HEK293 (cell line): ENCODE results near the gene MSRB3.

Source experiments
- ELK4 ChIP-seq: IDR thresholded peaks from 2 replicates; pipeline ENCODE4 v1.6.1; 2011; ENCODE audit warnings: mild to moderate bottlenecking, low read depth, low read length, borderline replicate concordance
- INSM2 ChIP-seq: fragments of 450-650 bp; formaldehyde crosslinking; IDR thresholded peaks from 2 replicates; pipeline ENCODE4 v1.5.1; 2016; ENCODE audit warnings: missing biosample characterization, missing genetic modification characterization
- PRDM10 ChIP-seq: fragments of 450-650 bp; formaldehyde crosslinking; IDR thresholded peaks from 2 replicates; pipeline ENCODE4 v1.5.1; 2016; ENCODE audit warnings: missing biosample characterization, missing genetic modification characterization
- PRDM4 ChIP-seq: fragments of 450-650 bp; formaldehyde crosslinking; IDR thresholded peaks from 2 replicates; pipeline ENCODE4 v1.5.1; 2017; ENCODE audit warnings: missing biosample characterization, missing genetic modification characterization
- PRDM6 ChIP-seq: fragments of 450-650 bp; formaldehyde crosslinking; IDR thresholded peaks from 2 replicates; pipeline ENCODE4 v1.5.1; 2017; ENCODE audit warnings: missing biosample characterization, missing genetic modification characterization
- TCF7L2 ChIP-seq: IDR thresholded peaks from 2 replicates; pipeline ENCODE4 v1.6.1; 2011; ENCODE audit warnings: low read depth, mild to moderate bottlenecking, inconsistent platforms, low read length, moderate library complexity, borderline replicate concordance
- TRIM28 ChIP-seq: IDR thresholded peaks from 2 replicates; pipeline ENCODE4 v1.6.1; 2011; ENCODE audit warnings: low read length, control low read depth, borderline replicate concordance
- ZBTB17 ChIP-seq: fragments of 450-650 bp; formaldehyde crosslinking; IDR thresholded peaks from 2 replicates; pipeline ENCODE4 v1.5.1; 2016; ENCODE audit warnings: missing biosample characterization, missing genetic modification characterization
- ZBTB21 ChIP-seq: fragments of 450-650 bp; formaldehyde crosslinking; IDR thresholded peaks from 2 replicates; pipeline ENCODE4 v1.5.1; 2017; ENCODE audit warnings: missing biosample characterization, missing genetic modification characterization
- ZBTB8A ChIP-seq: fragments of 450-650 bp; formaldehyde crosslinking; IDR thresholded peaks from 2 replicates; pipeline ENCODE4 v1.5.1; 2016; ENCODE audit warnings: missing biosample characterization, missing genetic modification characterization
- ZFP37 ChIP-seq: fragments of 450-650 bp; formaldehyde crosslinking; IDR thresholded peaks from 2 replicates; pipeline ENCODE4 v1.5.1; 2016; ENCODE audit warnings: missing biosample characterization, missing genetic modification characterization
- ZNF132 ChIP-seq: fragments of 450-650 bp; formaldehyde crosslinking; IDR thresholded peaks from 2 replicates; pipeline ENCODE4 v1.5.1; 2017; ENCODE audit warnings: missing biosample characterization, missing genetic modification characterization, borderline replicate concordance
- ZNF138 ChIP-seq: fragments of 450-650 bp; formaldehyde crosslinking; IDR thresholded peaks from 2 replicates; pipeline ENCODE4 v1.5.1; 2016; ENCODE audit warnings: missing biosample characterization, missing genetic modification characterization, borderline replicate concordance
- ZNF174 ChIP-seq: fragments of 450-650 bp; formaldehyde crosslinking; IDR thresholded peaks from 2 replicates; pipeline ENCODE4 v1.5.0; 2017; ENCODE audit warnings: missing biosample characterization, mild to moderate bottlenecking, missing genetic modification characterization
- ZNF19 ChIP-seq: fragments of 450-650 bp; formaldehyde crosslinking; IDR thresholded peaks from 2 replicates; pipeline ENCODE4; 2016; ENCODE audit warnings: missing biosample characterization, missing genetic modification characterization, low read depth
- ZNF211 ChIP-seq: fragments of 450-650 bp; formaldehyde crosslinking; IDR thresholded peaks from 2 replicates; pipeline ENCODE4 v1.5.1; 2016; ENCODE audit warnings: low read depth, missing biosample characterization, missing genetic modification characterization
- ZNF280D ChIP-seq: fragments of 450-650 bp; formaldehyde crosslinking; IDR thresholded peaks from 2 replicates; pipeline ENCODE4 v1.5.1; 2016; ENCODE audit warnings: missing biosample characterization, missing genetic modification characterization
- ZNF404 ChIP-seq: fragments of 450-650 bp; formaldehyde crosslinking; IDR thresholded peaks from 2 replicates; pipeline ENCODE4 v1.5.1; 2017; ENCODE audit warnings: missing biosample characterization, missing genetic modification characterization
- ZNF510 ChIP-seq: fragments of 450-650 bp; formaldehyde crosslinking; IDR thresholded peaks from 2 replicates; pipeline ENCODE4 v1.5.1; 2018; ENCODE audit warnings: mild to moderate bottlenecking, missing genetic modification characterization, missing biosample characterization; ENCODE audit not compliant: insufficient replicate concordance
- ZNF529 ChIP-seq: fragments of 450-650 bp; formaldehyde crosslinking; IDR thresholded peaks from 2 replicates; pipeline ENCODE4 v1.5.1; 2017; ENCODE audit warnings: missing genetic modification characterization, missing biosample characterization; ENCODE audit not compliant: insufficient replicate concordance
- ZNF555 ChIP-seq: fragments of 450-650 bp; formaldehyde crosslinking; conservative IDR thresholded peaks from 2 replicates; pipeline ENCODE4 v1.5.1; 2017; ENCODE audit warnings: missing biosample characterization, mild to moderate bottlenecking, missing genetic modification characterization, inconsistent platforms
- ZNF558 ChIP-seq: fragments of 450-650 bp; formaldehyde crosslinking; IDR thresholded peaks from 2 replicates; pipeline ENCODE4 v1.5.1; 2016; ENCODE audit warnings: missing biosample characterization, missing genetic modification characterization
- ZNF701 ChIP-seq: fragments of 450-650 bp; formaldehyde crosslinking; IDR thresholded peaks from 2 replicates; pipeline ENCODE4 v1.5.1; 2016; ENCODE audit warnings: missing biosample characterization, missing genetic modification characterization
- ZNF777 ChIP-seq: fragments of 450-650 bp; formaldehyde crosslinking; IDR thresholded peaks from 2 replicates; pipeline ENCODE4 v1.5.1; 2017; ENCODE audit warnings: missing biosample characterization, missing genetic modification characterization, borderline replicate concordance
- ZXDB ChIP-seq: fragments of 450-650 bp; formaldehyde crosslinking; IDR thresholded peaks from 2 replicates; pipeline ENCODE4 v1.5.1; 2016; ENCODE audit warnings: missing biosample characterization, missing genetic modification characterization

The MSRB3 gene

GRCh38 chr12:65454115-65454787 is 175.8 kb downstream of the MSRB3 start (continued):
- TF ChIP-seq PRDM6 (tag by site-specific recombination) (no peak), ZNF280D (tag by site-specific recombination) (no peak), ZBTB17 (tag by site-specific recombination) (no peak), PRDM4 (tag by site-specific recombination) (no peak), ZNF132 (tag by site-specific recombination) (no peak), ZBTB8A (tag by site-specific recombination) (peak; percentile 68), ZNF529 (tag by site-specific recombination) (peak; percentile 48), ZNF510 (tag by site-specific recombination) (peak; percentile 50), ZNF701 (tag by site-specific recombination) (no peak), ZFP37 (tag by site-specific recombination) (0 out of 2 replicates have a peak, but pooled peaks have one; percentile 33), ZNF555 (tag by site-specific recombination) (peak; percentile 75), ZNF19 (tag by site-specific recombination) (0 out of 2 replicates have a peak, but pooled peaks have one; percentile 35), TCF7L2 (no peak), ZNF404 (tag by site-specific recombination) (peak; percentile 70; the same call in 1 of the 2 replicates), ZXDB (tag by site-specific recombination) (0 out of 2 replicates have a peak, but pooled peaks have one; percentile 42), ELK4 (no peak), INSM2 (tag by site-specific recombination) (no peak), ZNF558 (tag by site-specific recombination) (0 out of 2 replicates have a peak, but pooled peaks have one; percentile 51), ZNF138 (tag by site-specific recombination) (0 out of 2 replicates have a peak, but pooled peaks have one; percentile 32), ZNF211 (tag by site-specific recombination) (peak; percentile 23; the same call in 1 of the 2 replicates), PRDM10 (tag by site-specific recombination) (no peak), ZBTB21 (tag by site-specific recombination) (0 out of 2 replicates have a peak, but pooled peaks have one; percentile 33), ZNF777 (tag by site-specific recombination) (no peak), ZNF174 (no peak), TRIM28 (no peak)
